ENCODE data around the gene DOCK7.
A peak's percentile ranks its signal among the peaks of the same experiment; 100 is the strongest.
"Not testable (repeated sequence)": the region's sequence is repeated elsewhere in the genome, so short reads cannot be mapped to it uniquely, and the experiment has no call there.

The DOCK7 gene

GRCh38 chr1:62612770-62613169 lies 75.4 kb downstream of the DOCK7 start:
- DNase-seq (ENCODE audit: low read depth): no peak

GRCh38 chr1:62610588-62610987 lies 77.6 kb downstream of the DOCK7 start:
- DNase-seq (ENCODE audit: low read depth): not testable (repeated sequence)

- no peak for DNase-seq (ENCODE audit: low read depth)
Observed at GRCh38 chr1:62608905-62609304, 79.3 kb downstream of the DOCK7 start.

GRCh38 chr1:62601457-62601856 lies 86.7 kb downstream of the DOCK7 start:
- DNase-seq (ENCODE audit: low read depth): no peak

- peak; percentile 17 for DNase-seq (ENCODE audit: low read depth)
Observed at GRCh38 chr1:62599044-62599443, 89.1 kb downstream of the DOCK7 start.

GRCh38 chr1:62597281-62597680 lies 90.9 kb downstream of the DOCK7 start, which contains the start of gene ANGPTL3:
Gene ANGPTL3 (plus strand): TSS chr1:62597520. CDS start chr1:62597567, 47 bp downstream.
- DNase-seq (ENCODE audit: low read depth): no peak

- no peak for DNase-seq (ENCODE audit: low read depth)
Observed at GRCh38 chr1:62595647-62596046, 92.5 kb downstream of the DOCK7 start.

GRCh38 chr1:62593825-62594394 lies 94.3 kb downstream of the DOCK7 start:
- peak; percentile 8 for DNase-seq (ENCODE audit: low read depth)

- DNase-seq (ENCODE audit: low read depth): no peak
Observed at GRCh38 chr1:62590970-62591368, 97.2 kb downstream of the DOCK7 start.

- DNase-seq (ENCODE audit: low read depth): no peak
Observed at GRCh38 chr1:62590255-62590969, 97.8 kb downstream of the DOCK7 start.

- DNase-seq (ENCODE audit: low read depth): peak; percentile 33
Observed at GRCh38 chr1:62589321-62589720, 98.9 kb downstream of the DOCK7 start.

- DNase-seq (ENCODE audit: low read depth): peak; percentile 18
Observed at GRCh38 chr1:62588000-62588399, 100.2 kb downstream of the DOCK7 start.

GRCh38 chr1:62585469-62586155 lies 102.6 kb downstream of the DOCK7 start:
- no peak for DNase-seq (ENCODE audit: low read depth)

- DNase-seq (ENCODE audit: low read depth): no peak
Observed at GRCh38 chr1:62573675-62574074, 114.5 kb downstream of the DOCK7 start.

- DNase-seq (ENCODE audit: low read depth): no peak
Observed at GRCh38 chr1:62572476-62572875, 115.7 kb downstream of the DOCK7 start.

- not testable (repeated sequence) for DNase-seq (ENCODE audit: low read depth)
Observed at GRCh38 chr1:62571517-62571916, 116.7 kb downstream of the DOCK7 start.

- not testable (repeated sequence) for DNase-seq (ENCODE audit: low read depth)
Observed at GRCh38 chr1:62567926-62568325, 120.3 kb downstream of the DOCK7 start.

- DNase-seq (ENCODE audit: low read depth): not testable (repeated sequence)
Observed at GRCh38 chr1:62567182-62567581, 121.0 kb downstream of the DOCK7 start.

- DNase-seq (ENCODE audit: low read depth): no peak
Observed at GRCh38 chr1:62561306-62561705, 126.9 kb downstream of the DOCK7 start.

GRCh38 chr1:62544570-62544969 lies 143.6 kb downstream of the DOCK7 start:
- no peak for DNase-seq (ENCODE audit: low read depth)

- DNase-seq (ENCODE audit: low read depth): no peak
Observed at GRCh38 chr1:62541048-62541447, 147.1 kb downstream of the DOCK7 start.

GRCh38 chr1:62539028-62539447 lies 149.1 kb downstream of the DOCK7 start:
- no peak for DNase-seq (ENCODE audit: low read depth)

GRCh38 chr1:62536865-62537264 lies 151.3 kb downstream of the DOCK7 start:
- DNase-seq (ENCODE audit: low read depth): no peak

Data from stromal cell of bone marrow (primary cell).